ENCODE measurements around the gene PSME2. TPM values are rescaled to one million over a fixed set of nuclear protein-coding genes. Genes with fewer than 3 reads are reported as not detected.
A peak's percentile ranks its signal among the peaks of the same experiment; 100 is the strongest.

PSME2 gene
- total RNA-seq, 1 experiment from 2014 or later = 188 TPM

GRCh38 chr14:24100197-24100981 lies 46.0 kb downstream of the PSME2 start:
- Histone ChIP-seq H3K36me3 (ENCODE audit: control insufficient read depth, insufficient read depth, low read length) (no peaks in the 10 kb centered on the region), H3K27ac (ENCODE audit: low read length) (no peak overlapping the region), H3K9me3 (ENCODE audit: control insufficient read depth, insufficient read depth, low read depth, low read length) (no peaks in the 10 kb centered on the region), H3K4me1 (ENCODE audit: control insufficient read depth, insufficient read depth, low read length) (no peaks in the 10 kb centered on the region; the same call in 1 of the 2 replicates), H3K27me3 (ENCODE audit: control insufficient read depth, insufficient read depth, low read length) (no peaks in the 10 kb centered on the region), H3K4me3 (ENCODE audit: low read depth in 2 of 2, low read length in 2 of 2) (no peak overlapping the region)
- DNase-seq (ENCODE audit: low read depth, low spot score) (no peak), ATAC-seq (no peak)
- CTCF ChIA-PET = no interaction called here
- BruUV-seq (replicated peaks) = TSS peak; percentile 16
- intact Hi-C loops (cut with micrococcal nuclease; ENCODE audit: unreplicated experiment) = no loop called here
- in situ Hi-C loops (cut with HindIII; ENCODE audit: low pct_unique_long_range_greater_than_20kb, low sequenced_read_pairs) = no loop called here
- POLR2A ChIA-PET = no interaction called here
- TF ChIP-seq, protein P1, sequence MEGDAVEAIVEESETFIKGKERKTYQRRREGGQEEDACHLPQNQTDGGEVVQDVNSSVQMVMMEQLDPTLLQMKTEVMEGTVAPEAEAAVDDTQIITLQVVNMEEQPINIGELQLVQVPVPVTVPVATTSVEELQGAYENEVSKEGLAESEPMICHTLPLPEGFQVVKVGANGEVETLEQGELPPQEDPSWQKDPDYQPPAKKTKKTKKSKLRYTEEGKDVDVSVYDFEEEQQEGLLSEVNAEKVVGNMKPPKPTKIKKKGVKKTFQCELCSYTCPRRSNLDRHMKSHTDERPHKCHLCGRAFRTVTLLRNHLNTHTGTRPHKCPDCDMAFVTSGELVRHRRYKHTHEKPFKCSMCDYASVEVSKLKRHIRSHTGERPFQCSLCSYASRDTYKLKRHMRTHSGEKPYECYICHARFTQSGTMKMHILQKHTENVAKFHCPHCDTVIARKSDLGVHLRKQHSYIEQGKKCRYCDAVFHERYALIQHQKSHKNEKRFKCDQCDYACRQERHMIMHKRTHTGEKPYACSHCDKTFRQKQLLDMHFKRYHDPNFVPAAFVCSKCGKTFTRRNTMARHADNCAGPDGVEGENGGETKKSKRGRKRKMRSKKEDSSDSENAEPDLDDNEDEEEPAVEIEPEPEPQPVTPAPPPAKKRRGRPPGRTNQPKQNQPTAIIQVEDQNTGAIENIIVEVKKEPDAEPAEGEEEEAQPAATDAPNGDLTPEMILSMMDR (IDR thresholded peaks at IDR 0.05) = no peak
- TF ChIP-seq SIN3A (IDR thresholded peaks at IDR 0.05; ENCODE audit: borderline replicate concordance, insufficient read depth, low read depth, low read length) (no peak), POLR2AphosphoS5 (IDR thresholded peaks at IDR 0.05; ENCODE audit: low read depth, low read length) (no peak), TCF7L2 (IDR thresholded peaks at IDR 0.05; ENCODE audit: low read depth, low read length) (no peak), REST (IDR thresholded peaks at IDR 0.05; ENCODE audit: insufficient read depth in 1 of 2, low read depth in 2 of 2, low read length in 1 of 2) (no peak)

DNA sequence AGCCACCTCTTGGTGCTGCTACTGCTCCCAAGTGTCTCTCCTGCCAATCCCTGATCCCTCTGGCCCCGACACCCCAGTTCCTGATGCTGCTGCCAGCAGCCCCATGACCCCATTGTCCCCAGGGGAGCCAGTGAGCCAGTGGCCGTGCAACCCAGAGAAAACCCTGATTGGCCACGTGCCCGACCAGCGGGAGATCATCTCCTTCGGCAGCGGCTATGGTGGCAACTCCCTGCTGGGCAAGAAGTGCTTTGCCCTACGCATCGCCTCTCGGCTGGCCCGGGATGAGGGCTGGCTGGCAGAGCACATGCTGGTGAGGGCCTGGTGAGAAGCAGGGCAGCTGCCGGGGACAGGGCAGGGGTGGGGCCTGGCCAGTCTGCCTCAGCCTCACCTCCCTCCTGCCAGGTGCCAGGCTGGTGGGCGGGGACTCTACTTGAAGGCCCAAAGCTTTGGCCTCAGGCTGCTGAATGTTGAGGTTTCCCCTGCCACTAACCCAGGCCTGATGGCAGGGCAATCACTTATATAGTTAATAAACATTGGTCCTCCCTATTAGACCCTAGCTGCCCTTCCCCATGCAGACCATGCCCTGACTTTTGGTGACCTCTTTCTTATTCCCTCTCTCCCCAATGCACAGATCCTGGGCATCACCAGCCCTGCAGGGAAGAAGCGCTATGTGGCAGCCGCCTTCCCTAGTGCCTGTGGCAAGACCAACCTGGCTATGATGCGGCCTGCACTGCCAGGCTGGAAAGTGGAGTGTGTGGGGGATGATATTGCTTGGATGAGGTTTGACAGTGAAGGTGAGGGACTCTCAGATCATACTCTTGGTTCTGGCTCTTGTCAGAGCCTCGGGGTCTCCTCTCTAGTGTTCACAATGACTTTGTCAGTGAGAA lies 47.2 kb downstream of the PSME2 start:
- DNase-seq (ENCODE audit: low read depth, low spot score) = no peak
- Histone ChIP-seq H3K4me1 (ENCODE audit: control insufficient read depth, insufficient read depth, low read length) (peaks cover 5% of the 10 kb centered on the region; the same call in 1 of the 2 replicates), H3K9me3 (ENCODE audit: control insufficient read depth, insufficient read depth, low read depth, low read length) (no peaks in the 10 kb centered on the region), H3K27ac (ENCODE audit: low read length) (no peak overlapping the region), H3K27me3 (ENCODE audit: control insufficient read depth, insufficient read depth, low read length) (no peaks in the 10 kb centered on the region), H3K4me3 (ENCODE audit: low read depth in 2 of 2, low read length in 2 of 2) (no peak overlapping the region), H3K36me3 (ENCODE audit: control insufficient read depth, insufficient read depth, low read length) (no peaks in the 10 kb centered on the region; the same call in 1 of the 2 replicates)
- TF ChIP-seq POLR2AphosphoS5 (IDR thresholded peaks at IDR 0.05; ENCODE audit: low read depth, low read length) = no peak
- TF ChIP-seq TCF7L2 (IDR thresholded peaks at IDR 0.05; ENCODE audit: low read depth, low read length) = no peak
- TF ChIP-seq, protein P1 (IDR thresholded peaks at IDR 0.05) = no peak
- TF ChIP-seq REST (IDR thresholded peaks at IDR 0.05; ENCODE audit: insufficient read depth in 1 of 2, low read depth in 2 of 2, low read length in 1 of 2) = no peak
- no peak for TF ChIP-seq SIN3A (IDR thresholded peaks at IDR 0.05; ENCODE audit: borderline replicate concordance, insufficient read depth, low read depth, low read length)
- intact Hi-C loops (cut with micrococcal nuclease; ENCODE audit: unreplicated experiment) (no loop called here), in situ Hi-C loops (cut with HindIII; ENCODE audit: low pct_unique_long_range_greater_than_20kb, low sequenced_read_pairs) (no loop called here)
- ATAC-seq = no peak
- ChIA-PET POLR2A (no interaction called here), CTCF (no interaction called here)
- BruUV-seq (replicated peaks) = no TSS peak
